Kidney (tissue), 14 donors: ENCODE measurements around the gene SORCS2. TPM values are rescaled to one million over a fixed set of nuclear protein-coding genes. Genes with fewer than 3 reads are reported as not detected.
A peak's percentile ranks its signal among the peaks of the same experiment; 100 is the strongest.

Experiments
- DNase-seq, 5 donors: peaks; one replicate each; pipeline ENCODE4 v3.0.0-alpha.2; 2013 to 2020
- FAIRE-seq: peaks from 2 replicates; lab custom pipeline; 2012; peaks lifted over from hg19 to GRCh38; lab: Jason Lieb, UNC
- H3K27ac ChIP-seq, 2 donors: one replicate each; pipeline ENCODE4 v1.7.0; 2013; ENCODE audit warnings: low read depth in 2 of 2, low read length in 2 of 2, inconsistent platforms in 1 of 2
- H3K27me3 ChIP-seq: one replicate; pipeline ENCODE4 v1.7.1; 2013; ENCODE audit warnings: low read length, inconsistent platforms; ENCODE audit not compliant: control insufficient read depth, insufficient read depth
- H3K36me3 ChIP-seq, 3 donors: one replicate each; pipeline versions ENCODE4 v1.7.0 to v1.7.1; 2013; ENCODE audit warnings: low read length in 3 of 3, control low read depth in 1 of 3, inconsistent platforms in 1 of 3; ENCODE audit not compliant: insufficient read depth in 3 of 3, control insufficient read depth in 2 of 3
- H3K4me1 ChIP-seq, 3 donors: one replicate each; pipeline versions ENCODE4 v1.7.0 to v1.7.1; 2013; ENCODE audit warnings: low read length in 3 of 3, inconsistent platforms in 1 of 3, low read depth in 1 of 3; ENCODE audit not compliant: control insufficient read depth in 2 of 3, insufficient read depth in 2 of 3
- H3K4me3 ChIP-seq, 3 donors: one replicate each; pipeline versions ENCODE4 v1.7.0 to v1.8.1; 2013; ENCODE audit warnings: low read length in 3 of 3, control low read depth in 1 of 3, inconsistent platforms in 1 of 3
- H3K9ac ChIP-seq, 3 donors: one replicate each; pipeline versions ENCODE4 v1.7.0 to v1.7.1; 2013; ENCODE audit warnings: low read length in 3 of 3, control low read depth in 1 of 3, inconsistent platforms in 1 of 3
- H3K9me3 ChIP-seq, 3 donors: one replicate each; pipeline versions ENCODE4 v1.7.0 to v1.7.1; 2013; ENCODE audit warnings: low read length in 3 of 3, control low read depth in 1 of 3, inconsistent platforms in 1 of 3; ENCODE audit not compliant: control insufficient read depth in 2 of 3, insufficient read depth in 1 of 3
- intact Hi-C: fragments of 100-400 bp; cut with DNase I; formaldehyde crosslinking; loops from one replicate; pipeline ENCODE4 v1.11.1; 2022
- polyA plus RNA-seq: library from polyadenylated mRNA; stranded (reverse); fragments of 350-450 nt; fragmentation: Illumina TruSeq; extraction: RNeasy Lipid Tissue Mini Kit (QIAGEN cat#74804); gene quantifications from one replicate; pipeline ENCODE4 v1.2.3, GENCODE V29; 2014; ENCODE audit warnings: low read depth, low replicate concordance; ENCODE audit not compliant: insufficient read depth
- total RNA-seq: library from RNA; stranded (reverse); fragmentation: NEBNext Ultra II Directional; extraction: Animal tissue kit (Norgen Biotek cat#: 25700); gene quantifications from one replicate; pipeline ENCODE4 v1.2.1, GENCODE V29; 2021
- TF ChIP-seq, protein P1 (sequence below): IDR thresholded peaks from 3 replicates; pipeline ENCODE4 v1.5.1; 2012; ENCODE audit warnings: mild to moderate bottlenecking, moderate library complexity, borderline replicate concordance; ENCODE audit not compliant: insufficient read depth; ENCODE audit errors: extremely low read depth
- donor health status: control.
- donor health status: control.
- donor health status: control.
- donor health status: control.
- donor health status: control.
- donor health status: DM: yes; HTN: yes; CAD: no.
- donor health status: Normal renal cell carcinoma (clear cell type).

The SORCS2 gene
- total and polyA plus RNA-seq, 2 donors from 2014 or later = 6.1 to 9.1 TPM

DNA sequence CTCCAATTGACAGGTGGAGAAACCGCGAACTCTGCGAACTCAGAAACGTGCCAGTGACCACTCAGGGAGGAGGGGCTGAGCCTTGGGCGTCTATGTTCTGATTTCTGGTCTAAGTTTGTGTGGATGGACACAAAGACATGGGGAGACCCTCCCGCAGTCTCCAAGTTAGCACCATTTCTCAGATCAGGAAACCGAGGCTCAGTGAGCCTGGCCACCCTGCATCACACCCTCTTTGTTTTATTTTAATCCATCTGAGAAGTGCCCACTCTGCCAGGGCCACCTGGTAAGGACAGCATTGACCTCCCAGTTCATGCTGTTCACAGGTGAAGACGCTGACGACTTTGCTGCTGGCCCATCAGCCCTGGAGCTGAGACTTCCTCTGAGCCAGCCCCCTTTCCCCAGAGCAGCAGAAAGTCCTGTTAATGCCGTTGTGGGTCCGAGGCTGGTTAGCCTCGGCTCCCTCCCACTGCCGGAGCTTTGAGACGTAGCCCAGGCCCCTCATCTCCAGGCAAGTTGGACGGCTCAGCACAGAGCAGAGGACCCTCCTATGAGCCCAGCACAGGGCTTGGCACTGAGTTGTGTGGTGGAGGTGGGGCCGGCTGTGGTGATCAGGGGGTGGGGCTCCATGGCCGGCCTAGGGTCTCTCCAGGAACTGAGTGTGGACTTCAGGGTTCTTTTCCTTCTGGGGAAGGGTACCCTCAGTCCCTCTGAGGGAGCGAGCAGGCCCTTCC is 198.7 kb downstream of the SORCS2 start:
- Histone ChIP-seq H3K4me3 (no peak overlapping the region), H3K27me3 (no peaks in the 10 kb centered on the region), H3K9ac (no peak overlapping the region), H3K36me3 (no peaks in the 10 kb centered on the region), H3K4me1 (no peaks in the 10 kb centered on the region), H3K27ac (no peak overlapping the region), H3K9me3 (no peaks in the 10 kb centered on the region)
- peak in 3 of 5 donors; percentile 7 to 46 (median 19) for DNase-seq
- no peak for FAIRE-seq
- intact Hi-C loops = no loop called here
- TF ChIP-seq, protein P1, sequence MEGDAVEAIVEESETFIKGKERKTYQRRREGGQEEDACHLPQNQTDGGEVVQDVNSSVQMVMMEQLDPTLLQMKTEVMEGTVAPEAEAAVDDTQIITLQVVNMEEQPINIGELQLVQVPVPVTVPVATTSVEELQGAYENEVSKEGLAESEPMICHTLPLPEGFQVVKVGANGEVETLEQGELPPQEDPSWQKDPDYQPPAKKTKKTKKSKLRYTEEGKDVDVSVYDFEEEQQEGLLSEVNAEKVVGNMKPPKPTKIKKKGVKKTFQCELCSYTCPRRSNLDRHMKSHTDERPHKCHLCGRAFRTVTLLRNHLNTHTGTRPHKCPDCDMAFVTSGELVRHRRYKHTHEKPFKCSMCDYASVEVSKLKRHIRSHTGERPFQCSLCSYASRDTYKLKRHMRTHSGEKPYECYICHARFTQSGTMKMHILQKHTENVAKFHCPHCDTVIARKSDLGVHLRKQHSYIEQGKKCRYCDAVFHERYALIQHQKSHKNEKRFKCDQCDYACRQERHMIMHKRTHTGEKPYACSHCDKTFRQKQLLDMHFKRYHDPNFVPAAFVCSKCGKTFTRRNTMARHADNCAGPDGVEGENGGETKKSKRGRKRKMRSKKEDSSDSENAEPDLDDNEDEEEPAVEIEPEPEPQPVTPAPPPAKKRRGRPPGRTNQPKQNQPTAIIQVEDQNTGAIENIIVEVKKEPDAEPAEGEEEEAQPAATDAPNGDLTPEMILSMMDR = no peak

DNA sequence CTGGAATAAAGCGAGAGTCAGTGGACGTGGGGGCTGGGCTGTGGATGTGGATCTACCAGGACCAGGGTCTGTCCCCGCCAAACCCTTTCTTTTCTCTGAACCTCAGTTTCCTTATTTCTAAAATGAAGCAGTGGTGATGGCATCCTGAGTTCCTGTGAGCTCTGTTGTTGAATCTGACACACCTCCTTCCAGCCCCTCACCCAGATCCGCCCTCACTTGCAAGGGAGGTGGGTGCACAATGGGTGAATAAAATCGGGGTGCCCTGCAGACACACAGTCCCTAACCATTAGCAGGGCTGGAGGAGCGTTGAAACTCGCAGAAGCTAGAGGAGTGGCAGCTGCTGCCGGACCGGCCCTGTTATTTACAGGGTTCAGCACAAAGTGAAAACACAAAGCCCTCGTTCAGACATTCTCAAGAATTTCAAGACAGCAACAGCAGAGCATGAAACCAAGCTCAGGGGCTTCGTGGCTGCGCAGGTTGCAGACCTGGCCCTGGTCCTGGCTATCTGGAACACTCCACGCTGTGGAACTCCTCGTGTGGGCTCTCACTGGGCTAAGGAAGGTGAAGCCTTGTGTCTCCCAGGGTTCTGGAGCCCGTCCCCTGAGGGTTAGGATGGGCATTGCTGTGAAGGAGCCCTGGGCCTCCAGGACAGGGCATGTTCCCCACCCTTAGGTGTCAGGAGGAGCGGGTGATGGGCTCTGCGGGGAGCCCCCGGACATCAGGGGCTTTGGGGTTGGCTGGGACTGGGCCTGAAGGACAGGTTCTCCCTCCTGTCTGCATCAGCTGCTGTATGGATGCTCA is 199.5 kb downstream of the SORCS2 start:
- Histone ChIP-seq H3K4me3 (no peak overlapping the region), H3K27me3 (no peaks in the 10 kb centered on the region), H3K27ac (no peak overlapping the region), H3K4me1 (no peaks in the 10 kb centered on the region), H3K36me3 (no peaks in the 10 kb centered on the region), H3K9ac (no peak overlapping the region), H3K9me3 (no peaks in the 10 kb centered on the region)
- FAIRE-seq (no peak), DNase-seq (peak in 3 of 5 donors; percentile 8 to 56 (median 21))
- TF ChIP-seq, protein P1 = no peak
- intact Hi-C loops = no loop called here

DNA sequence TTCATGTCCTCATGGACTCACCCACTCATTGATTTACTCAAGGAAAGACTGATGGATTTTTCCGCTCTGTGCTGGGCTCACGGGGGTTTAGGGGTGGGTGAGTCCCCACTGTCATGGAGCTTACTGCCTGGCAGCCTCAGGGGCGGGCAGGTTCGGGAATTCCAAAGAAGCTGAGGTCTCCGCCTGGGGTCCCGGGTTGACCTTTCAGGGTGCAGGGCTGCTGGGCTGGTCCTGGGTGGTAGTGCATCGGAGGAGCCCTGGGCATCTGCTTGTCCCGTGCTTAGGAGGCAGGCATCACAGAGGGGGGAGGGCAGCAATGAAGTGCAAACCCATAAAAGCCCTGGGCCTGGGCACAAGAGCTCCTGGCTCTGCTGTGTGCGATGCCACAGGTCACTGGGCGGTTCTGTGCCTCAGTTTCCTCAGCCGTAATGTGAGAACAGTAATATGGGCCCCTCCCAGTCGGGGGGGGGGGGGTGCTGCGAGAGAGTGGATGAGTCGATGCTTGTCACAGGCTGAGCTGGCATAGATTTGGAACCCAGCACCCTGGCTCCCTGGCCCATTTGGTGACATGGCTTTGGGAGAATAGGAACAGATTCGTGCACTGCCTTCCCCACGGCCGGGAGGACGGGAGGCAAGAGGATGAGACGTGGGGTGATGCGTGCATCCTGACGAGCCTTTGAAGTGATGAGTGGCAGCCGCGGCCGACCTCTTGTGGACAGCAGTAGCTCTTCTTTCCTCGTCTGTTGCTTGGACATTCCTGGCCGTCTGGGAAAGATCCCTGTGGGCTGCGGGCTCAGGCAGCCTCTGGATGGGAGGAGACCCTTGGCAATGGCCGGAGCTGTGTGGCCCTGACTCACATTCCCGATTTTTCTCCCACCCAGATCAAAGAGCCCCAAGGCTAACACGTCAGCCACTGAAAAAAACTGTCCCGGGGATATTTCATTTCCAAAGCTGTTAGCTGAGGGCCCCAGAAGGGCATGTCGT is 200.4 kb downstream of the SORCS2 start:
- H3K36me3 ChIP-seq = no peaks in the 10 kb centered on the region
- no peak overlapping the region for H3K9ac ChIP-seq
- H3K4me3 ChIP-seq = no peak overlapping the region
- intact Hi-C loops = no loop called here
- DNase-seq = peak in 4 of 5 donors; percentile 60 to 76 (median 72)
- no peak overlapping the region for H3K27ac ChIP-seq
- no peaks in the 10 kb centered on the region for H3K4me1 ChIP-seq
- H3K9me3 ChIP-seq = no peaks in the 10 kb centered on the region
- no peak for FAIRE-seq
- TF ChIP-seq, protein P1 = no peak
- no peaks in the 10 kb centered on the region for H3K27me3 ChIP-seq
